Loucy (cell line): ENCODE measurements around the gene AQP6.

Experiments
- CTCF ChIP-seq: fragments of 200-600 bp; sonication (generic); conservative IDR thresholded peaks from 2 replicates; pipeline ENCODE4 v1.5.1; 2014; ENCODE audit warnings: mild to moderate bottlenecking, antibody characterized with exemption, low read length
- EZH2phosphoT487 ChIP-seq: fragments of 200-600 bp; IDR thresholded peaks from 2 replicates; pipeline ENCODE4 v1.6.1; 2018; ENCODE audit warnings: antibody characterized with exemption, mild to moderate bottlenecking, moderate library complexity, borderline replicate concordance

- TF ChIP-seq EZH2phosphoT487, result no peak
- no peak for TF ChIP-seq CTCF
Observed at GRCh38 chr12:49950273-49951251, 22.2 kb upstream of the AQP6 start, which contains the start of gene AQP2.
